ENCODE data around the gene ORAI2.

- TF ChIP-seq POLR2A (IDR thresholded peaks at IDR 0.05; ENCODE audit: low read depth, low read length) (no peak), CTCF (IDR thresholded peaks at IDR 0.05; ENCODE audit: extremely low read depth in 1 of 2, insufficient read depth in 1 of 2, low read depth in 1 of 2, low read length in 2 of 2) (no peak), POLR2AphosphoS5 (IDR thresholded peaks at IDR 0.05; ENCODE audit: insufficient read depth, low read depth, low read length) (no peak), EZH2 (IDR thresholded peaks at IDR 0.05; ENCODE audit: borderline replicate concordance, low read depth, low read length, severe bottlenecking) (no peak), MYC (IDR thresholded peaks at IDR 0.05; ENCODE audit: low read depth, low read length) (no peak), FOS (IDR thresholded peaks at IDR 0.05; ENCODE audit: borderline replicate concordance, insufficient read depth, low read length) (no peak)
Measured at GRCh38 chr7:102393467-102393866, 39.9 kb upstream of the ORAI2 start.

Data from endothelial cell of umbilical vein (primary cell).